AG04450 (cell line): ENCODE results near the gene ZNF277. TPM values are rescaled to one million over a fixed set of nuclear protein-coding genes. Genes with fewer than 3 reads are reported as not detected.

Experiments used
- CTCF ChIA-PET: fragments of 300-600, 350-600 bp; formaldehyde crosslinking; extraction: SDS; loops from one replicate; lab custom pipeline; 2022; ENCODE audit warnings: antibody characterized with exemption, inconsistent platforms; lab: Charles Lee
- POLR2A ChIA-PET: fragments of 350-600 bp; formaldehyde crosslinking; extraction: SDS; loops from one replicate; lab custom pipeline; 2021; ENCODE audit warnings: antibody characterized with exemption, inconsistent platforms; lab: Yijun Ruan, JAX
- DNase-seq: peaks from one replicate; pipeline ENCODE4 v3.0.0-alpha.2; 2011; ENCODE audit warnings: low read depth, low spot score
- H3K27ac ChIP-seq: one replicate; pipeline ENCODE4 v1.5.1; 2012; ENCODE audit warnings: low read depth, low read length, control low read depth
- H3K27me3 ChIP-seq: one replicate; pipeline ENCODE4 v1.6.0; 2012; ENCODE audit warnings: low read length; ENCODE audit not compliant: control insufficient read depth, insufficient read depth
- H3K4me3 ChIP-seq: 2 replicates; pipeline ENCODE4 v1.5.1; 2011; ENCODE audit warnings: mild to moderate bottlenecking, low read depth, low read length, control low read depth
- H3K9me3 ChIP-seq: 2 replicates; pipeline ENCODE4 v1.5.1; 2012; ENCODE audit warnings: low read length; ENCODE audit not compliant: control insufficient read depth, insufficient read depth
- CTCF ChIP-seq: IDR thresholded peaks from 2 replicates; pipeline ENCODE4 v1.5.1; 2011; ENCODE audit warnings: low read depth, low read length, control low read depth, inconsistent platforms
- polyA plus RNA-seq: library from polyadenylated mRNA; depleted of rRNA; stranded (reverse); fragments of >200 nt; gene quantifications from 2 replicates; pipeline ENCODE4 v1.2.3, GENCODE V29; 2011

ZNF277 gene
- polyA plus RNA-seq, 1 experiment: 30.3 TPM

- Histone ChIP-seq H3K27ac (no peak overlapping the region), H3K4me3 (no peak overlapping the region), H3K9me3 (no peaks in the 10 kb centered on the region), H3K27me3 (no peaks in the 10 kb centered on the region)
- ChIA-PET CTCF (no interaction called here), POLR2A (no interaction called here)
- DNase-seq: no peak
- no peak for TF ChIP-seq CTCF
Observed at GRCh38 chr7:112189691-112190090, 16.8 kb upstream of the ZNF277 start.

- Histone ChIP-seq H3K9me3 (no peaks in the 10 kb centered on the region), H3K27me3 (no peaks in the 10 kb centered on the region), H3K27ac (no peak overlapping the region), H3K4me3 (no peak overlapping the region)
- TF ChIP-seq CTCF: no peak
- ChIA-PET POLR2A (no interaction called here), CTCF (no interaction called here)
- no peak for DNase-seq
Observed at GRCh38 chr7:112190120-112190519, 16.4 kb upstream of the ZNF277 start.

GRCh38 chr7:112192236-112193154 is 14.0 kb upstream of the ZNF277 start:
- DNase-seq: no peak
- no peak overlapping the region for H3K4me3 ChIP-seq
- no peaks in the 10 kb centered on the region for H3K27me3 ChIP-seq
- no peak for TF ChIP-seq CTCF
- H3K27ac ChIP-seq: no peak overlapping the region
- ChIA-PET POLR2A (no interaction called here), CTCF (no interaction called here)
- no peaks in the 10 kb centered on the region for H3K9me3 ChIP-seq

GRCh38 chr7:112193915-112194502 is 12.5 kb upstream of the ZNF277 start:
- Histone ChIP-seq H3K9me3 (no peaks in the 10 kb centered on the region), H3K27me3 (no peaks in the 10 kb centered on the region), H3K4me3 (no peak overlapping the region), H3K27ac (no peak overlapping the region)
- ChIA-PET POLR2A (no interaction called here), CTCF (no interaction called here)
- TF ChIP-seq CTCF: no peak
- DNase-seq: no peak

GRCh38 chr7:112195717-112196116 is 10.8 kb upstream of the ZNF277 start:
- CTCF ChIA-PET: no interaction called here
- H3K27ac ChIP-seq: no peak overlapping the region

More at GRCh38 chr7:112195717-112196116, 10.8 kb upstream of the ZNF277 start:
- H3K27me3 ChIP-seq: no peaks in the 10 kb centered on the region
- POLR2A ChIA-PET: no interaction called here
- H3K9me3 ChIP-seq: no peaks in the 10 kb centered on the region
- DNase-seq: no peak
- TF ChIP-seq CTCF: no peak
- H3K4me3 ChIP-seq: no peak overlapping the region
